HG03175 (cell line): ENCODE measurements around the gene UCN3.
"Not testable (repeated sequence)": the region's sequence is repeated elsewhere in the genome, so short reads cannot be mapped to it uniquely, and the experiment has no call there.

Experiments
- ATAC-seq: cut with Tn5 transposase; IDR thresholded peaks from one replicate; pipeline ENCODE4 v1.9.1; 2021; ENCODE audit warnings: mild to moderate bottlenecking, moderate library complexity; ENCODE audit not compliant: unreplicated experiment

Gene UCN3

GRCh38 chr10:5364374-5364773 lies 392 bp upstream of the UCN3 start:
- ATAC-seq = no peak

DNA sequence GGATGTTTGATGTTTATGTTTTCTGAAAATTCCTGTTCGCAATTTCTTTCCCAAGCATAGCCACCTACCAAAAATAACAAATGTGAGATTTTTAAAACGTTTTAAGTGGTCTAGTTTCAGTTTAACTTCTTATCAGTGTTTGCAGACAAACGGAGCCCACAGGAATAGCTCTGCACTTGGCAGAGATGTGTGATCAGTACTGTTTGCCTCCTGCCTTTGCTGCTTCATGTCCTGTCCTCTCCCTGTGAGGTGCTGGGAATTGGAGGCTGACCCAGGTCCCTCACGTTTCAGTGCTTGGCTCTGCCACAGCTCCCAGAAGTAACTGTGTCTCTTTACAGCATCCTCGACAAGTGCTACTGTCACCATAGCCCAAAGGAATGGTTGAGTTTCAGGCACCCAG lies 1.2 kb downstream of the UCN3 start:
- no peak for ATAC-seq

GRCh38 chr10:5369362-5370158 lies 4.8 kb downstream of the UCN3 start:
- no peak for ATAC-seq

DNA sequence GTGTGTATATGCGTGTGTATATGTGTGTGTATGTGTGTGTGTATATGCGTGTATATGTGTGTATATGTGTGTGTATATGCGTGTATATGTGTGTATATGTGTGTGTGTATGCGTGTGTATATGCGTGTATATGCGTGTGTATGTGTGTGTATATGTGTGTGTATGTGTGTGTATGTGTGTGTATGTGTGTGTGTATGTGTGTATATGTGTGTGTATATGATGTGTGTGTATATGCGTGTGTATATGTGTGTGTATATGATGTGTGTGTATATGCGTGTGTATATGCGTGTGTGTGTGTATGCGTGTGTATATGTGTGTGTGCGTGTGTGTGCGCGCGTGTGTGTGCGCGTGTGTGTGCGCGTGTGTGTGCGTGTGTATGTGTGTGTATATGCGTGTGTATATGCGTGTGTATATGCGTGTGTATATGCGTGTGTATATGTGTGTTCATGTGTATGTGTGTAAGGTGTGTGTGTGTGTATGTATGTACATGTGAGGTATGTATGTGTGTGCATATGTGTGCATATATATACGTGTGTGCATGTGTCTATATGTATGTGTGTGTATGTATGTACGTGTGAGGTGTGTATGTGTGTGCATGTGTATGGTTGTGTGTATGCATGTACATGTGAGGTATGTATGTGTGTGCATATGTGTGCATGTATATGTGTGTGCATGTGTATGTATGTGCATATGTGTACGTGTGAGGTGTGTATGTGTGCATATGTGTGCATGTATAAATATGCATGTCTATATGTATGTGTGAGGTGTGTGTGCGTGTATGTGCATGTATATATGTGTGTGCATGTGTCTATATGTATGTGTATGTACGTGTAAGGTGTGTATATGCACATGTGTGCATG lies 6.0 kb downstream of the UCN3 start:
- ATAC-seq = no peak

DNA sequence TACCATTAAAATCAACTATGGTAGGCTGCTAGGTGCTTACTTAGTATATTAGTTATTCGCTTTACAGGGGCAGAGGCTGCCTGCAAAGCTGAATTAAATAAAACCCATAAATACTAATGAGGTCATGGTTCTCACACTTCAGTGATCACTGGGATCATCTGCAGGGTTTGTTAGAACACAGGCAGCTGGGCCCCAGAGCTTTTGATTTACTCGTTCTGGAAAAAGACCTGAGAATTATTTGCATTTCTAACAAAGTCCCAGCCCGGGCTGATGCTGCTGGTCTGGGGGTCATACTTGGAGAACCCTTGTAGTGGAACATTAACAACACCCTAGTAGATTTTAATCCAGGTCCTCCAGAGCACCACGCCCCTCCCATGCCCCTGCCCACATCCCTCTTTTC lies 8.5 kb downstream of the UCN3 start:
- no peak for ATAC-seq

- no peak for ATAC-seq
Observed at GRCh38 chr10:5373891-5374611, 9.3 kb downstream of the UCN3 start.

DNA sequence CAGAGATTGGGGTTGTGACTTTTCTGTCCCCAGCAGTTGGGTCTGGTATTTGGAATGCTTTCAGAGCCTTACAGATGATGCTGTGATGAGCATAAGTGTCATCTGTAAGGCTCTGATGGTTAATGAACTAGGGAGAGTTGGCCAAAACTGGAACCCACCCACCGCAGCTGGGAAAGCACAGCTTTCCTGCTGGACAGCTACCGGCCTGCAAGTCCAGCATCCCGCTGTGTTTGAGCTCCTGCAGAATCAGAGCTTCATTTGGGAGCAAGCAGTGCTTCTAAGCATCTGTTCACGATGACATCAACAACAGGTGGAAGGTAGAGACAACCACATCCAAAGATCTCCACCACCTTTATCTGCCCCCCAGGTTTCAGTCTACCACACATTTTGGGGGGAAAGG lies 11.7 kb downstream of the UCN3 start:
- no peak for ATAC-seq

- ATAC-seq = not testable (repeated sequence)
Observed at GRCh38 chr10:5379202-5379601, 14.4 kb downstream of the UCN3 start.

DNA sequence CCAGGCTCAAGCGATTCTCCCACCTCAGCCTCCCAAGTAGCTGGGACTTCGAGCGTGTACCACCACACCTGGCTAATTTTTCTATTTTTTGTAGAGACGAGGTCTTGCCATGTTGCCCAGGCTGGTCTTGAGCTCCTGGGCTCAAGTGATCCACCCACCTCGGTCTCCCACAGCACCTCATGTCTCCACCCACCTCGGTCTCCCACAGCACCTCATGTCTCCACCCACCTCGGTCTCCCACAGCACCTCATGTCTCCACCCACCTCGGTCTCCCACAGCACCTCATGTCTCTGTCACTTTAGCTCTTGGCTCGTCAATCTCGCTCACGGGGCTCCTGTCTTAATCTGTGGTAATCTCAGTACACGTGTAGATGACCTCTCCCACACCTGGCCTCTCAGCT lies 15.6 kb downstream of the UCN3 start:
- ATAC-seq = not testable (repeated sequence)

GRCh38 chr10:5381187-5381586 lies 16.4 kb downstream of the UCN3 start:
- ATAC-seq = no peak

- ATAC-seq = no peak
Observed at GRCh38 chr10:5385224-5385623, 20.5 kb downstream of the UCN3 start.

DNA sequence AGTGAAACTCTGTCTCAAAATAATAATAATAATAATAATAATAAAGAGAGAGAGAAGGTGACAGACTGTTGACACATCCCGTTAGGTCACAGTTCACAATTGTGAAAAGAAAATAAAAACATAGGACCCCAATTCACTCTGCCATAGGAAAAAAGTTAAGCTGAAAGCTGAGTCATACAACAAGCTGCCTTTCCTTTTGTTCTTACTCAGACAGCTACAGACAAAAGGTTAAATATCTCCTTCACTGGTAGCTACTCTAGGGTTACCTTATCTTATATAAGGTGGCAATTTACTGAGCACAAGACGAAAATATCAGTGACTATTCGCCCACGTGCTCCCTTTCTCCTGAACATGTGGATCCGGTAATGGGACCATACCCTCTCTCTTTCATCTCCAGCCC lies 22.4 kb downstream of the UCN3 start:
- ATAC-seq = no peak

- ATAC-seq = no peak
Observed at GRCh38 chr10:5390607-5391205, 25.9 kb downstream of the UCN3 start.

GRCh38 chr10:5391790-5392189 lies 27.0 kb downstream of the UCN3 start:
- ATAC-seq = no peak

DNA sequence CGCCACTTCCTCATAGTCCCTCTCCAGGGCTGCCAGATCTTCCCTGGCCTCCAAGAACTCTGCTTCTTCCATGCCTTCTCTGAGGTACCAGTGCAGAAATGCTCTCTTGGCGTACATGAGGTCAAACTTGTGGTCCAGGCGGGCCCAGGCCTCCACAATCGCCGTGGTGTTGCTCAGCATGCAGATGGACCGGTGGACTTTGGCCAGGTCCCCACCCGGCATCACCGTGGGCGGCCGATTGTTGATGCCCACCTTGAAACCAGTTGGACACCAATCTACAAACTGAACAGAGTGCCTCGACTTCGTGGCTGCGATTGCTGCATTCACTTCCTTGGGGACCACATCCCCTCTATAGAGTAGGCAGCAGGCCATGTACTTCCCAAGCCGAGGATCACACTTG lies 28.8 kb downstream of the UCN3 start:
- ATAC-seq = no peak

DNA sequence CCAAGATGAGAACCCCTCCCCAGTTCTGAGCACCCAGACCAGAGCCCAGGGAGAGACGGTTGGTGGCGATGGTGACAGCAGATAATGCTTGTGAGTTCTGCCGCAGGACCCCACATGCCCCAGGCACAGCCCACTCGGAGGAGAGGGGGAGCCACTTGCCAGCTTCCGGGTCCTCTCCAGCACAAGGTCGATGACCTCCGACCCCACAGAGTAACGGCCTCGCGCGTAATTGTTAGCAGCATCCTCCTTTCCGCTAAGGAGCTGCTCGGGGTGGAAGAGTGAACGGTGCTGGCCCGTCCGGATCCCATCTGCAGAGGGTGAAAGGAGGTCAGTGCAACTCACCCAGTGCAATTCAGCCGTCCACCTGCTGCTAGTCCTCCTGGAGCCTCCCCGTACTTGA lies 30.4 kb downstream of the UCN3 start:
- no peak for ATAC-seq

GRCh38 chr10:5396556-5397300 lies 32.0 kb downstream of the UCN3 start:
- ATAC-seq = no peak

DNA sequence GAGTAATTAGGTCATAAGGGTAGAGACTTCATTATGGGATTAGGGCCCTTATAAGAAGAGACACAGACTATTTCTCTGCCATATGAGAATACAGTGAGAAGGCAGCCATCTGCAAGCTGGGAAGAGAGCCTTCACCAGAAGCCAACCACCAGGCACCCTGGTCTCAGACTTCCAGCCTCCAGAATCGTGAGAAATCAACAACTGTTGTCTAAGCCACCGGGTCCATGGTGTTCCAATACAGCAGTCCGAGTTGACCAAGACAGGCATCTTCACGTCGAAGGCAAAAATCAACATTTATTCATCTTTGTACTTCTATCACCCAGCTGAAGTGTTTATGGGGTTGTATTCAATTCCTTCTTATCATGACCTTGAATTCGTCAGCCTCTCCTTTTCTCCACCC lies 34.6 kb downstream of the UCN3 start:
- no peak for ATAC-seq

GRCh38 chr10:5400468-5401240 lies 35.9 kb downstream of the UCN3 start:
- no peak for ATAC-seq

- ATAC-seq = no peak
Observed at GRCh38 chr10:5402798-5403197, 38.0 kb downstream of the UCN3 start.
